ENCODE measurements around the gene CEP250. TPM values are rescaled to one million over a fixed set of nuclear protein-coding genes. Genes with fewer than 3 reads are reported as not detected.
A peak's percentile ranks its signal among the peaks of the same experiment; 100 is the strongest.
"Not testable (repeated sequence)": the region's sequence is repeated elsewhere in the genome, so short reads cannot be mapped to it uniquely, and the experiment has no call there.

CEP250 gene
- total RNA-seq, 1 donor from 2014 or later: 30.9 TPM

GRCh38 chr20:35451295-35451694 is 4.1 kb upstream of the CEP250 start:
- peak; percentile 72 for DNase-seq (ENCODE audit: low spot score)

- DNase-seq (ENCODE audit: low spot score): no peak
Measured at GRCh38 chr20:35453647-35454046, 1.8 kb upstream of the CEP250 start.

- DNase-seq (ENCODE audit: low spot score): not testable (repeated sequence)
Measured at GRCh38 chr20:35456700-35457099, 1.3 kb downstream of the CEP250 start.

- not testable (repeated sequence) for DNase-seq (ENCODE audit: low spot score)
Measured at GRCh38 chr20:35457539-35457938, 2.1 kb downstream of the CEP250 start.

GRCh38 chr20:35458388-35458787 is 3.0 kb downstream of the CEP250 start:
- DNase-seq (ENCODE audit: low spot score): no peak

- no peak for DNase-seq (ENCODE audit: low spot score)
Measured at GRCh38 chr20:35461620-35462019, 6.2 kb downstream of the CEP250 start.

GRCh38 chr20:35462351-35462750 is 7.0 kb downstream of the CEP250 start:
- no peak for DNase-seq (ENCODE audit: low spot score)

- DNase-seq (ENCODE audit: low spot score): peak; percentile 69
Measured at GRCh38 chr20:35463455-35464300, 8.3 kb downstream of the CEP250 start.

- no peak for DNase-seq (ENCODE audit: low spot score)
Measured at GRCh38 chr20:35465976-35466375, 10.6 kb downstream of the CEP250 start.

GRCh38 chr20:35466856-35467255 is 11.5 kb downstream of the CEP250 start:
- no peak for DNase-seq (ENCODE audit: low spot score)

GRCh38 chr20:35467339-35468224 is 12.2 kb downstream of the CEP250 start:
- no peak for DNase-seq (ENCODE audit: low spot score)

- no peak for DNase-seq (ENCODE audit: low spot score)
Measured at GRCh38 chr20:35468671-35469334, 13.4 kb downstream of the CEP250 start.

- DNase-seq (ENCODE audit: low spot score): no peak
Measured at GRCh38 chr20:35472209-35472608, 16.8 kb downstream of the CEP250 start.

GRCh38 chr20:35473684-35474083 is 18.3 kb downstream of the CEP250 start:
- no peak for DNase-seq (ENCODE audit: low spot score)

- no peak for DNase-seq (ENCODE audit: low spot score)
Measured at GRCh38 chr20:35474303-35474871, 19.0 kb downstream of the CEP250 start.

- DNase-seq (ENCODE audit: low spot score): no peak
Measured at GRCh38 chr20:35476288-35476687, 20.9 kb downstream of the CEP250 start.

GRCh38 chr20:35478804-35479472 is 23.5 kb downstream of the CEP250 start:
- DNase-seq (ENCODE audit: low spot score): no peak

- no peak for DNase-seq (ENCODE audit: low spot score)
Measured at GRCh38 chr20:35479798-35480197, 24.4 kb downstream of the CEP250 start.

GRCh38 chr20:35487479-35487878 is 32.1 kb downstream of the CEP250 start:
- DNase-seq (ENCODE audit: low spot score): no peak

- no peak for DNase-seq (ENCODE audit: low spot score)
Measured at GRCh38 chr20:35489717-35490116, 34.3 kb downstream of the CEP250 start.

GRCh38 chr20:35490736-35491181 is 35.4 kb downstream of the CEP250 start:
- DNase-seq (ENCODE audit: low spot score): no peak
